UCSD-AML1 (cell line): ENCODE data around the gene PCNX3.

Source experiments
- DNase-seq: peaks from one replicate; lab custom pipeline; 2025; ENCODE audit not compliant: unreplicated experiment; lab: John Stamatoyannopoulos, UW

The PCNX3 gene

DNA sequence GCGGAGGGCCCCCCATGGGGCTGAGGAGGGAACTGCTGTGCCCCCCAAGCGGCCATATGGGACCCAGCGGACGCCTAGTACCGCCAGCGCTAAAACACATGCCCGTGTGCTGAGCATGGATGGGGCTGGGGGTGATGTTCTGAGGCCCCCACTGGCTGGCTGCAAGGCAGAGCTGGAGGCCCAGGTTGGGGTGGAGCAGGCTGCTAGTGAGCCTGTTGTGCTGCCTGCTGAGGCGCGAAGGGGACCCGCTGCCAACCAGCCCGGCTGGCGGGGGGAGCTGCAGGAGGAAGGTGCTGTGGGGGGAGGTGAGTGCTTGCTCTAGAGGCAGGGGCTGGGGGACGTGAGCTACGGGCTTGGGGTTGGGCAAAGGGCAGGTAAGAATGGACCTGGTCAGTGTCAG lies 3.2 kb downstream of the PCNX3 start:
- no peak for DNase-seq

DNA sequence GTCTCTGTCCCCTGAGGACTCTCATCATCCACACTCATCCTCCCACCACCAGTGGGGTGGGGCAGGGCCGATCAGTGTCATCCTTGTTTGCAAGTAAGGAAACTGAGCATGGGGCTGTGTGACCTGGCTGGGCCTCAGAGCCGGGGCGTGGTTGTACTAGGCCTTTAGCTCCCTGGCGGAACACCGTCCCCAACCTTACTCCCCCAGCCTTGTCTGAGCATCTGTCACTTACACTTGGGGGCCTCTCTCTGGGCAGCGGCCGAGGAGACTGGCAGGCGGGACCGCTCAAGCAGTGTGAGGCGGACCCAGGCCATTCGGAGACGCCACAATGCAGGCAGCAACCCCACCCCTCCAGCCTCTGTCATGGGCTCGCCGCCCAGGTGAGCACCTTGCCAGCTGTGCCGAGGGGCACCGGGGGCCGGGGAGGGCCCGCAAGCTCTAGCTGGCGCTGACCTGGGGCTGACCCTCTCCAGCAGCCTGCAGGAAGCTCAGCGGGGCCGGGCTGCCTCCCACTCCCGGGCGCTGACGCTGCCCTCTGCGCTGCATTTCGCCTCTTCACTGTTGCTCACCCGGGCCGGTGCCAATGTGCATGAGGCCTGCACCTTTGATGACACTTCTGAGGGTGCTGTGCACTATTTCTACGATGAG lies 3.8 kb downstream of the PCNX3 start:
- no peak for DNase-seq

DNA sequence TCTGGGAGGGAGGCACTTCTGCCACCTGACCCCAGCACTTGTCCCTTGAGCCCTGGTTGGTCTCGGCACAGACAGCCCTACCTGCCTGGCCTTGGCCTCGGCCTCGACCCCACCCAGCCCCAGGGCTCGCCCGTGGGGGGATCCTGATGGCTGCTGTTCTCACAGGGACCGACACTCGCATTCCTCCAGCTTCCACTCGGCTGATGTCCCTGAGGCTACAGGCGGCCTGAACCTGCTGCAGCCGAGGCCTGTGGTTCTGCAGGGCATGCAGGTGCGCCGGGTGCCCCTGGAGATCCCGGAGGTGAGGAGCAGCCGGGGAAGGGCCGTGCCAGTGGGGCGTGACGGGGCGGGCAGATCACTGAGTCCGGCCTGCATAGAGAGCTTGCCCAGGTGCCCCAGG lies 5.1 kb downstream of the PCNX3 start:
- no peak for DNase-seq

DNA sequence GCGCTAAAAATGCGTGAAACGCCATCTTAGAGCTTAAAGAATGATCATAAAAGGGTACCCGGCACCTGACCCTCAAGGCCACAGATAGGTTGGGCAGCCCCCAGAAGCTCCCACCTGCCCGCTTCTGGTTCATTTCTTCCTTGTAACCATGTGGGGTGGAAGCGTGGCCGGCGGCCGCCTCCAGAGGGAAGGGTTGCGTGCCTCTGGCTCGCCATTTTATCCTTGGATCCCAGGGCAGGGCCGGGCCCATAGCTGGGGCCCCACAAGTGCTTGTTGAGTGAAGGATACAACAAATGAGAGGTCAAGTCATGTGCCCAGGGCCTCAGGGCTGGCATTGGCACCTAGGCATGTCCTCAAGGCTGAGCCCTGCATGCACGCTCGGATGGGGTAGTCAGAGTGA lies 5.9 kb downstream of the PCNX3 start:
- no peak for DNase-seq

DNA sequence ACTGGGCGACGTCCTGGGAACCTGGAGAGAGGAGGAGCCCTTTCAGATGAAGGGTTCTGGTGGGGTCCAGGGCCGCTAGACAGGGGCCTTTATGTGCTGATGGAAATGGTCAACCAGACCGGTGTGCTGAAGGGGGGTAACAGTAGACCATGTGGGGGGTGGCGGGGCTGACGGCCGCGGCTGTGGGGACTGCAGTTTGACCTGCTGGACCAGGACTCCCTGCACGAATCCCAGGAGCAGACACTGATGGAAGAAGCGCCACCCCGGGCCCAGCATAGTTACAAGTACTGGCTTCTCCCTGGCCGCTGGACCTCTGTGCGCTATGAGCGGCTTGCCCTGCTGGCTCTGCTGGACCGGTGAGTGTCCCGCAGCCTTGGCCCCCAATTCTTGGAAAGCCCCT lies 6.4 kb downstream of the PCNX3 start:
- no peak for DNase-seq

DNA sequence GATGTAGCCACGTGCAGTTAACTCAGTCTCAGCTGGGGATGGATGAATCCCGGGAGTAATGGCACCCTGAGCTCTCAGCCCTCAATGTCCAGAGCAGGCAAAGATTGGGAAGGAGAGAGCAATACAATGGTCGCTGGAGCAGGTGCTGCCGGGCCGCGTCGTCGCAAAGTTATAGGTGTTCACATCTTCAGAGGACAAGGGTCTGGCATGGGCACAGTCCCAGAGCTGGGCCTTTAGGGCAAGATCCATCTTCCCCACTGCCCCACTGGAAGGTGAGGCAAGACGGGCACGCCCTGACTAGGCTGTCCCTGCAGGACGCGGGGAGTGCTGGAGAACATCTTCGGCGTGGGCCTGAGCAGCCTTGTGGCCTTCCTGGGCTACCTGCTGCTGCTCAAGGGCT lies 7.6 kb downstream of the PCNX3 start:
- no peak for DNase-seq

DNA sequence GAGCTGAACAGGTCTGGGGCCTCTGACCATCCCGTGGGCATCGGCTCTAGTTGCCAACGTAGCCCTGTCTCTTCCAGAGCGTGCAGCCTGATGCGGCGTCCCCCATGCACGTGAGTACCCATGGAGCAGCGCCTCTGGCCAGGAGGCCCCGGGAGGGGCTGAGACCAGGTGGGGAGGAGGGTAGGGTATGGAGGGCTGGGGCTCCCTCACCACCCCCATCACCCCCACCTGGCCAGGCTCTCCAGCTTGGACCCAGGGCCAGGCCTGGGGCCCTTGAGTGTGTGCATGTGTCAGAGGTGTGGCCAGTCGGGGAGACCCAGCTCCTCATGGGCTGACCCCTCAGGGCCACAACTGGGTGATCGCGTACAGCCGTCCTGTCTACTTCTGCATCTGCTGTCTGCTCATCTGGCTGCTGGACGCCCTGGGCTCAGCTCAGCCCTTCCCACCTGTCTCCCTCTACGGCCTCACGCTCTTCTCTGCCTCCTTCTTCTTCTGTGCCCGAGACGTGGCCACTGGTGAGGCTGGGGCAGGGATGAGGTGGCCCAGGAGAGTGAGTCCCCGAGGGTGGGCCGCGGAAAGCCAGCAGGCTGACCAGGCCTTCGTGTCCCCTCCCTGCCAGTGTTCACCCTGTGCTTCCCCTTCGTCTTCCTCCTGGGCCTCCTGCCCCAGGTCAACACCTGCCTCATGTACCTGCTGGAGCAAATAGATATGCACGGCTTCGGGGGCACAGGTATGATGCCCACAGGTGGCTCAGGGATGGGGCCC lies 8.5 kb downstream of the PCNX3 start:
- DNase-seq, result no peak

DNA sequence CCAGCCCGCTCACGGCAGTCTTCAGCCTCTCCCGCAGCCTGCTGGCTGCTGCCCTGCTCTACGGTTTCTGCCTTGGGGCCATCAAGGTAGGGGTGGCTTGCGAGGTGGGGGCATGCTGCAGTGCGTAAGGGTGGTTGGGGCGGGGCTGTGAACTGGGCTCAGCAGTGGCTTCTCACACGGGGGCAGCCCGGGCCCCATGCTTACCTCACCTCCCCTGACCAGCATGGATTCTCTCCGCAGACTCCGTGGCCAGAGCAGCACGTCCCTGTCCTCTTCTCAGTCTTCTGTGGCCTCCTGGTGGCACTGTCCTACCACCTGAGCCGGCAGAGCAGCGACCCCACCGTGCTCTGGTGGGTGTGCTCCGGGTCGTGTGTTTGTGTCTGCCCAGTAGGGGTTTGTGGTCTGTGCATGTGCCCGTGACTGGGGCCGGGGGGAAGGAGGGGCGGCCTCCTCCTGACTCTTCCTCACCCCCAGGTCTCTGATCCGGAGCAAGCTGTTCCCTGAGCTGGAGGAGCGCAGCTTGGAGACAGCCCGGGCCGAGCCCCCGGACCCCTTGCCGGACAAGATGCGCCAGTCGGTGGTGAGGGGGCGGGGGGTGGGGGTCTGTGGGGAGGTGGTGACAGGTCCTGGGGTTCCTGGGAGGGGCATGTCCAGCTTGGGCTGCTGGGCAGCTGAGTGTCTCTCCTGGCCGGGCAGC lies 9.5 kb downstream of the PCNX3 start:
- DNase-seq, result no peak

DNA sequence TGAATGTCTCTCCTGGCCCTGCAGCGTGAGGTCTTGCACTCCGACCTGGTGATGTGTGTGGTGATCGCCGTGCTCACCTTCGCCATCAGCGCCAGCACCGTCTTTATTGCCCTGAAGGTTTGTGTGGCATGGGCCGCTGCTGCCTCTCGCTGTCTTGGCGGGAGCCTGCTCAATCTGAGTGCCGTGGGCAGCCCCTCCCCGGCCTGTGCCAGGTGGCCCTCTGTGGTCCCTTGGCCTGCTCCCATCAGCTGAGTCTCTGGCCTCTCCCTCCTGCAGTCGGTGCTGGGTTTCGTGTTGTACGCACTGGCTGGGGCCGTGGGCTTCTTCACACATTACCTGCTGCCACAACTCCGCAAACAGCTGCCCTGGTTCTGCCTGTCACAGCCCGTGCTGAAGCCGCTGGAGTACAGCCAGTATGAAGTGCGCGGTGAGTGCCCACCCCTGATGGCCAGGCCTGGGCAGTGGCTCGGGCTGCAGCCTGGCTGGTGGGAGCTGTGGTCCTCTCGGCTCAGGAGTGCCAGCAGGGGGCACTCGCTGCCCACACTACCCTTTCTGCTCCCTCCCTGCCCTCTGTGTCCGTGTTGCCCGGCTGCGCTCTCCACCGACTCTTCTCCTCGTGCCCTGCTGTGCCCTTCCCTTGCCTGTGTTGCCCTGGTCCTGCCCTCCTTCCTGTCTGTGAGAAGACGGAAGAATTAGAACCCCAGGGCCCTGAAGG lies 10.2 kb downstream of the PCNX3 start:
- DNase-seq, result peak; percentile 78

DNA sequence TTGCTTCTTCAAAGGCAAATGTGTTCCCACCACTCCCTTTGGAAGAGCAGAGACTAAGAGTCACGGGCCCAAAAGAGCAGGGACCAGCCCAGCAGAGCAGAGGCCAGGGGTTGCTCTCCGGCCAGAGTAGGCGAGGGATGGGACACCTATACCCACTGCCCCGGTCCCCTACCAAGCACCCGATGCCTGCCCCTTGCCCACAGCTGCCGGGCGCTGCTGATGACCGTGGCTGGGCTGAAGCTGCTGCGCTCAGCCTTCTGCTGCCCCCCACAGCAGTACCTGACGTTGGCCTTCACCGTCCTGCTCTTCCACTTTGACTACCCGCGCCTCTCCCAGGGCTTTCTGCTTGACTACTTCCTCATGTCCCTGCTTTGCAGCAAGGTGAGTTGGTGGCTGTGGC lies 11.6 kb downstream of the PCNX3 start:
- DNase-seq, result no peak

DNA sequence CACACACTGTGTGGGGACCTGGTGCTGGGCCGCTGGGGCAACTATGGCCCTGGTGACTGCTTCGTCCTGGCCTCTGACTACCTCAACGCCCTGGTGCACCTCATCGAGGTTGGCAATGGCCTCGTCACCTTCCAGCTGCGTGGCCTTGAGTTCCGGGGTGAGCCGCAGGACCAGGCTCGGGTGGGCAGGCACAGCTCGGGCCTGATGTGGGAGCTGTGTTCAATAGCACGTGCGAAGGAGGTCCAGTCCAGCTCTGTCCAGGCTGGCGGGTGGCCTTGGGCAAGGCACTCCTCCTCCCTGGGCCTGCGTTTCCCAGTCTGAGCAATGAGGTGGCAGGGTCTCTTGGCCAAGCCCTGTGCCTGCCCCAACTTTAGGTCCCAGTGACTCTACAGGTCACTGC lies 14.0 kb downstream of the PCNX3 start:
- DNase-seq, result no peak

DNA sequence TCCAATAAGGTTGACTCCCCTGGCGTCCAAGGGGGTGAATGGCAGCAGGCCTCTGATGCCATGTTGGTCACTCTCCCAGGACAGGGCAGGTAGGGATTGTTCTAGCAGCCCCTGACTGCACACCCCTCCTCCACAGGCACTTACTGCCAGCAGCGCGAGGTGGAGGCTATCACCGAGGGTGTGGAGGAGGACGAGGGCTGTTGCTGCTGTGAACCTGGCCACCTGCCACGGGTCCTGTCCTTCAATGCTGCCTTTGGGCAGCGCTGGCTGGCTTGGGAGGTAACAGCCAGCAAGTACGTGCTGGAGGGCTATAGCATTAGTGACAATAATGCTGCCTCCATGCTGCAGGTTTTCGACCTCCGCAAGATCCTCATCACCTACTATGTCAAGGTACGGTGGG lies 14.6 kb downstream of the PCNX3 start:
- DNase-seq, result no peak

DNA sequence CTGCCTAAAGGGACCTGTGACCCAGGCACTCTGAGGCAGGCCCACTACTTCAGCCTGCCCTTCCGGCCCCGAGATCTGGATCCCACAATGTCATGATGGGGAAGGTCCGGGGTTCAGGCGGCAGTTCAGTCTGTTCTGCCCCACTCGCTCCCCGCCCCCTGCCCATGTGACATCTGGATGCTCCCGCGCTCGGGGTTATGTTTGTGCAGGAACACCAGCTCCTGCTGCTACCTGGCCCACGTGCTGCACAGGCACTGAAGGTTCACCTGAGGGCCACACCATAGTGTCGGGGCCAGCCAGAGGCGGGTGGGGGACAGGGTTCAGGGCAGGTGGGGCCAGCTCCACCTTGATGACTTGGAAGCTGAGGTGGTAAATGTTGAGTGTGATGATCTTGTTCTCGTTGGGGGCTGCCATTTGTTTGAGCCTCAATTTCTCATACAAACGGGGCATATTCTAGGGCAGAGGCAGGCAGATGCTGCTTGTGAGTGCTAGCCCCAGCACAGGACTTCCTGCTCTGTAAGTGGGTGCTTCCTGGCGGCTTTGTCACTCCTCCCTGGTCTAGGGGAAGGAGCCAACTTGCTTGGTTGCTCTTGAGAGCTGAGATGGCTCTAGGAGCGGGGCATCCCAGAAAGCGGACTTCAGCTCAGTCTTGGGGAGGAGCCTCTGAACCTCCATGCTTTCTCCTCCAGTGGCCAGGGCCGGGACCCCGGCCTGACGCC lies 18.0 kb downstream of the PCNX3 start:
- DNase-seq, result no peak

DNA sequence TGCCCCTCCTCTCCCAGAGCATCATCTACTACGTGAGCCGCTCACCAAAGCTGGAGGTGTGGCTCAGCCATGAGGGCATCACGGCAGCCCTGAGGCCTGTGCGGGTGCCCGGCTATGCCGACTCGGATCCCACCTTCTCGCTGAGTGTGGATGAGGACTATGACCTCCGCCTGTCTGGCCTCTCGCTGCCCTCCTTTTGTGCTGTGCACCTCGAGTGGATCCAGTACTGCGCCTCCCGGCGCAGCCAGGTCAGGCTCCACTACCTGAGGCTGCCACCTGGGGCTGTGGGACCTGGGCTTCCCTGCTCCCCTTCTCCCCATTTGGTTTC lies 18.5 kb downstream of the PCNX3 start:
- DNase-seq, result no peak

DNA sequence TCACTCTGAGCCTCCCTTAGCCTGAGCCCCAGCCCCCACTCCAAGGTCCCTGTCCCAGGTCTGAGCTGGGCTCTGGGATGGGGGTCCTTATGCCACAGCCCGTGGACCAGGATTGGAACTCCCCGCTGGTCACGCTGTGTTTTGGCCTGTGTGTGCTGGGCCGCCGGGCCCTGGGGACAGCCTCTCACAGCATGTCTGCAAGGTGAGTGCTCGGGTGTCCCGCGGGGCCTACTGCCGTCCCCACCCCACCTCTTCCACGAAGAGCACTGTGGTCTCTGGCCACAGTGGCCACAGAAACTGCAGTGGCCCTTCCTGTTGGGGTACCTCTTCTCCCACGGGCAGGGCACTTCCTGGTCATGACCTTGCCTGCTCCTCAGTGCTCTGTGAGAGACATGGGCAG lies 18.9 kb downstream of the PCNX3 start:
- no peak for DNase-seq

DNA sequence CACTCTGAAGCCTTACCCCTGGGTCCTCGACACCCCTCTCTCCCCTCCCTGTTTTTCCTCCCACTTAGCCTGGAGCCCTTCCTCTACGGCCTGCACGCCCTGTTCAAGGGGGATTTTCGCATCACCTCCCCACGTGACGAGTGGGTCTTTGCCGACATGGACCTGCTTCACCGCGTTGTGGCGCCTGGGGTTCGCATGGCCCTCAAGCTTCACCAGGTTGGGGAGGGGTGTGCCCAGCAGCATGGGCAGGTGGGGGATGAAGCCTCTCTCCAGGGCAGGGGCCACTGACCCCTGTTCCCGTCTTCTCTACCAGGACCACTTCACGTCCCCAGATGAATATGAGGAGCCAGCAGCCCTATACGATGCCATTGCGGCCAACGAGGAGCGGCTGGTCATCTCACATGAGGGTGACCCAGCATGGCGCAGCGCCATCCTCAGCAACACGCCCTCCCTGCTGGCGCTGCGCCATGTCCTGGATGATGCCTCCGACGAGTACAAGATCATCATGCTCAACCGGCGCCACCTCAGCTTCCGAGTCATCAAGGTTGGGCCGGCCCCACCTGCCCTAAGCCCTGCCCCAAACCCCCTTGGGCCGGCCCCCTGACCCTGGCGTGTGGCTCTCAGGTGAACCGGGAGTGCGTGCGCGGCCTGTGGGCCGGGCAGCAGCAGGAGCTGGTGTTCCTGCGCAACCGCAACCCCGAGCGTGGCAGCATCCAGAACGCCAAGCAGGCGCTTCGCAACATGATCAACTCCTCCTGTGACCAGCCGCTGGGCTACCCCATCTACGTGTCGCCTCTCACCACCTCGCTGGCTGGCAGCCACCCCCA lies 19.5 kb downstream of the PCNX3 start:
- DNase-seq, result no peak

DNA sequence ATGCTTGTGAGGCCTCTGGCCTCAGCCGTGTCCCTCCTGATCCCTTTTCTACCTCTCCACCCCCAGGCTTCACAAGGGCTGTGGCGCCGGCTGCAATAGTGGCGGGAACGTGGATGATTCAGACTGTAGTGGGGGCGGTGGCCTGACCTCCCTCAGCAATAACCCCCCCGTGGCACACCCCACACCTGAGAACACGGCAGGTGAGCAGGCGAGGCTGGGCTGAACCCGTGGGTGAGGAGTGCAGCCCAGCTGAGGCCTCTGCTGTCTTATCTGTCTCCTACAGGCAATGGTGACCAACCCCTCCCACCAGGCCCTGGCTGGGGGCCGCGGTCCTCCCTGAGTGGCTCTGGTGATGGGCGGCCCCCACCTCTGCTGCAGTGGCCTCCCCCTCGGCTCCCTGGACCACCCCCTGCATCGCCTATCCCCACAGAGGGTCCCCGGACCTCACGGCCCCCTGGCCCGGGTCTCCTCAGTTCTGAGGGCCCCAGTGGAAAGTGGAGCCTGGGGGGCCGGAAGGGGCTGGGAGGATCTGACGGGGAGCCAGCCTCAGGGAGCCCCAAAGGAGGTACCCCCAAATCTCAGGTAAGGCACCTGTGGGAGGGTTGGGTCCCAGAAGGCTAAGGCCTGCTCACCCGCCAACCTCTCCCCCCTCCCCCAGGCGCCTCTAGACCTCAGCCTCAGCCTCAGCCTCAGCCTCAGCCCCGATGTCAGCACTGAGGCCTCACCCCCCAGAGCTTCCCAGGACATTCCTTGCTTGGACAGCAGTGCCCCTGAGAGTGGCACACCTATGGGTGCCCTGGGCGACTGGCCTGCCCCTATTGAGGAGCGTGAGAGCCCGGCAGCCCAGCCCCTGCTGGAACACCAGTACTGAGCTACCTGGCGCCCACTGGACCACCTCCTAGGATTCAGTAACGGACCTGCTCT lies 20.8 kb downstream of the PCNX3 start:
- DNase-seq, result no peak

DNA sequence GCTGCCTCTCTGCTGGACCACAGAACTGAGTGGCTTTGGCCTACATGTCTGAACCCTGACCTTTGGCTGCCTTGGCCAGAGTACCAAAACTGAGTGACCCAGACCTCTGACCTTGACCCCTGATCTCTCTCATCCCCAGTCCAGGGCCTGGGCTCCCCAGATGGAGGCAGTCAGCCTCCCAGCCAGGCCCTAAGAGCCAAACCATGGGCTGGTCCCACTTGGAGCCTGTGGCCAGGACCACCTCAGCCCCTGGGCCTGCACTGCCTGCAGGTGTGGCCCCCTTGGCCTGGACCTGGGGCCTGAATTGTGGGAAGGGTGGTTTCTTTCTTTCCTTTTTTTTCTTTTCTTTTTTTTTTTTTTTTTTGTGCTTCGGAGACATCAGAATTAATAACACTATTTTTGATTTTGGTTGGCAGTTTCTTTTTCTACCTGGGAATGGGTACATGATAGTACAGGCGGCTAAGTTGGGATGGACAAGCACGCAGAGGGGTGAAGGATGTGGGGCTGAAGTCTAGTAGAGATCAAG lies 21.5 kb downstream of the PCNX3 start:
- DNase-seq, result no peak

DNA sequence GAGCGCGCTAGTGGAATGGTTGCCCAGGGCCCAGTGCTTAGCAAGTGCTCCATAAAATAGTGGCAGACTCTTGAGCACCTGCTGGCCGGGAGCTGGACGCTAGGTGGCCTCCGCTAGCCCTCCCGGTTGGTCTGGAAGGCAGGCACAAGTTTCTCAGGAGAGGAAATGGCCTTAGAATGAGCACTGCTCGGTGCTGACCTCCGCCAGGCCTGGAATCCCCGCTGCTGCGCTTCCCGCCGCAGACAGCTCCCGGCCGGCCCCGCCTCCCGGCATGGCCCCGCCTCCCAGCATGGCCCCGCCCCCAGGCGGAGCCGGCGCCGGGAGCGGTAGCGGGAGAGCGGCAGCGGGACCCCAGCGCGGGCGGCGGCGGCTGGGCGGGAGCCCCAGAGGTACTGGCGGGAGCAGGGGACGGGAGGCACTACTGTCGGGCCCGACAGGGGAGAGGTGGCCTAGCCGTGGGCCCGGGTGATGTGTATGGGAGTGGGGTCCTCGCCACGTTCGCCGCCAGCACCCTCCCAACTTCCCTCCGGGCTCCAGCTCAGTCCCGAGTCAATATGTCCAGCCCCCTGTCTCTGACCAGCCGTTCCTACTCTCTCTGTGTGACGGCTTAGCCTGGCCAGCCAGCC lies 22.3 kb downstream of the PCNX3 start, which contains the start of gene SIPA1:
SIPA1 (plus strand) TSS at position 308 of the 626 bp plus-strand sequence. CDS start 2,821 bp downstream, outside the sequence.
- peak; percentile 87 for DNase-seq
